ENCODE data around the gene UBTD2.
"Not testable (repeated sequence)": the region's sequence is repeated elsewhere in the genome, so short reads cannot be mapped to it uniquely, and the experiment has no call there.

Gene UBTD2

DNA sequence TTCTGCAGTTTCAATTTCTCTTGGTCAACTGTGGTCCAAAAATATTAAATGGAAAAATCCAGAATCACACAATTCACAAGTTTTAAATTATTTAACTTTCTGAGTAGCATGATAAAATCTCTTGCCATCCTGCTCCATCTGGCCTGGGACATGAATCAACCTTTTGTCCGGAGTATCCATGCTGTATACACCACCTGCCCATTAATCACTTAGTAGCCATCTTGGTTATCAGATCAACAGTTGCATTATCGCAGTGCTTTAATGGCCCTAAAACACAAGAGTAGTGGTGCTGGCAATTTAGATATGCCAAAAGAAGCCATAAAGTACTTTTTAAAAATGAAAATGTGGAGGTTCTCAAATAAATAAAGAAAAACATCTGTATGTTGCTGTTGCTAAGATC is 64.3 kb downstream of the UBTD2 start:
- H3K4me3 ChIP-seq = no peak overlapping the region
- TF ChIP-seq, protein P1, sequence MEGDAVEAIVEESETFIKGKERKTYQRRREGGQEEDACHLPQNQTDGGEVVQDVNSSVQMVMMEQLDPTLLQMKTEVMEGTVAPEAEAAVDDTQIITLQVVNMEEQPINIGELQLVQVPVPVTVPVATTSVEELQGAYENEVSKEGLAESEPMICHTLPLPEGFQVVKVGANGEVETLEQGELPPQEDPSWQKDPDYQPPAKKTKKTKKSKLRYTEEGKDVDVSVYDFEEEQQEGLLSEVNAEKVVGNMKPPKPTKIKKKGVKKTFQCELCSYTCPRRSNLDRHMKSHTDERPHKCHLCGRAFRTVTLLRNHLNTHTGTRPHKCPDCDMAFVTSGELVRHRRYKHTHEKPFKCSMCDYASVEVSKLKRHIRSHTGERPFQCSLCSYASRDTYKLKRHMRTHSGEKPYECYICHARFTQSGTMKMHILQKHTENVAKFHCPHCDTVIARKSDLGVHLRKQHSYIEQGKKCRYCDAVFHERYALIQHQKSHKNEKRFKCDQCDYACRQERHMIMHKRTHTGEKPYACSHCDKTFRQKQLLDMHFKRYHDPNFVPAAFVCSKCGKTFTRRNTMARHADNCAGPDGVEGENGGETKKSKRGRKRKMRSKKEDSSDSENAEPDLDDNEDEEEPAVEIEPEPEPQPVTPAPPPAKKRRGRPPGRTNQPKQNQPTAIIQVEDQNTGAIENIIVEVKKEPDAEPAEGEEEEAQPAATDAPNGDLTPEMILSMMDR (IDR thresholded peaks at IDR 0.05) = no peak
- no peak for DNase-seq (ENCODE audit: low spot score)
- no peak overlapping the region for H3K27ac ChIP-seq

DNA sequence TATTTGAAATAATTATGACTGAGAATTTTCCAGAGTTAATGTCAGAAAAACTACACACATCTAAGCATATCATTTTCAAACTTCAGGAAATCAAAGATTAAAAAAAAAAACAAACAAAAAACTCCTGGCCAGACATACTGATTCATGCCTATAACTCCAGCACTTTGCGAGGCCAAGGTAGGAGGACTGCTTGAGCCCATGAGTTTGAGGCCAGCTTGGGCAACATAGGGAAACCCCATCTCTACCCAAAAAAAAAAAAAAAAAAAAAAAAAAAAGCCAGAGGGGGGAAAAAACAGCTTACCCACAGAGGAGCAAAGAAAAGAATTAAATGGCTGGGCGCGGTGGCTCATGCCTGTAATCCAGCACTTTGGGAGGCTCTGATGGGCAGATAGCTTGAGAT is 67.2 kb downstream of the UBTD2 start:
- TF ChIP-seq, protein P1 (IDR thresholded peaks at IDR 0.05) = no peak
- Histone ChIP-seq H3K4me3 (no peak overlapping the region), H3K27ac (no peak overlapping the region)
- DNase-seq (ENCODE audit: low spot score) = no peak

DNA sequence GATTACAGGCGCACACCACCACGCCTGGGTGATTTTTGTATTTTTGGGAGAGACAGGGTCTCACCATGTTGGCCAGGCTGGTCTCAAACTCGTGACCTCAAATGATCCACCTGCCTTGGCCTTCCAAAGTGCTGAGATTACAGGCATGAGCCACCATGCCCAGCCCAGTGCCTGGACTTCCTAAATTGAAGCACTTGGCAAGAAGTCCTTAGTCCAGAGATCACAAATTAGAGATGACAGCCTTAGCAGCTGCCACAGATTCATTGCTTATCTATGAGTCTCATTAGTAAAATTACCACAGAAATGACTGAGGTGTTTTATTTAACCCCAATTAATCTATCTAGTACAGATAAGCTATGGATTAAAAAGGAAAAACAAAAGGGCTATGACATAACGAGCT is 70.4 kb downstream of the UBTD2 start:
- Histone ChIP-seq H3K4me3 (no peak overlapping the region), H3K27ac (no peak overlapping the region)
- TF ChIP-seq, protein P1 (IDR thresholded peaks at IDR 0.05) = no peak
- DNase-seq (ENCODE audit: low spot score) = no peak

DNA sequence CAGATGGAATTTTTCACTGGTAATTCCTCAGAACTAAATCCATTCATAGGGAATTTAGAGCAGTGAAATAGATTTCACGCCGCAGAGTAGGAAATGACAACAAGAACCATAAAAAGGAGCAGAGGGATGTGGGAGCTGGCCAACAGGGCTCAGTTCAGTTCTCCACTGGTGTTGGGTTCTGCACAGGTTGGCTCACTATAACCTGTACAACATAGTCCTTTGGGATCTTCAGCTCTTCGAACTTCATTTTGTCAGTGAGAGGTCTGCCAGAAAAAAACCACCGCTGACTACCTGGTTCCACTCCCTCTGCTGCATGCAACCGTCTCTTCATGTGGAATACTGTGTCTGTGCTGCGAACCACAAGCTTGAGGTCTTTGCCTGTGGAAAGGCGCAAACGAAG is 71.9 kb downstream of the UBTD2 start:
- TF ChIP-seq, protein P1 (IDR thresholded peaks at IDR 0.05) = no peak
- DNase-seq (ENCODE audit: low spot score) = no peak
- Histone ChIP-seq H3K27ac (no peak overlapping the region), H3K4me3 (no peak overlapping the region)

DNA sequence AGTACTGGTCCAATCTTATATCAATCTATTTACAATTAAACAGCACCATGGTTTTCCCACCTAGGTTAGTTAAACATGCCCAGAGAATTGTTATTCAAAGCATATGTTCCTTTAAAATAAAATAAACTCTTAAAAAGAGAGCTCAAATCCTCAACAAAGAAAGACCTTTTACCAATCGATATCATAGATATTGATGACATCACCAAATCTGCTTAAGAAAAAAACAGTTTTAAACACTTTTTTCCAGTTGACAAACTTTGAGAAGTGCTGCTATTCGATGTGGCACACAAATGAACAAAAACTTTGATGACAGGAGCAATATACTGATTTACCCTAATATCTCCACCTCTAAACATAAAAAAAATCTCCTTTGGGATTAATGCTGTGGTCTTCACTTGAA is 73.8 kb downstream of the UBTD2 start:
- Histone ChIP-seq H3K27ac (no peak overlapping the region), H3K4me3 (no peak overlapping the region)
- no peak for DNase-seq (ENCODE audit: low spot score)
- TF ChIP-seq, protein P1 (IDR thresholded peaks at IDR 0.05) = no peak

DNA sequence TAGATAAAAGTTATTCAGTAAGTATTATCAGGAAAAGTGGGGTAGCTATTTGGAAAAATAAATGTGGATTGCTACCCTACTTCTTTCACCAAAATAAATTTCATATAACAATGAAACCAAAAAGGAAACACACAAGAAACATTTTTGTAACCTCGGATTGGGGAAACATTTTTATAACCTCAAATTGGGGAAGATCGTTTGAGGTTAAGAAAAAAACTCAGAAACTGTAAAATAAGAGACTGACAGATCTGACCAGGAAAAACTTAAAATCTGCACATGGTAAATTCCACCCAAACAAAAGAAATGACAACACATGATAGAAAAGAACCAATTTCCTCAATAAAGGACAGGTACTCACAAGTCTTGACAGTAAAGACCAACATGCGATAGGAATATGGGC is 76.1 kb downstream of the UBTD2 start:
- no peak for DNase-seq (ENCODE audit: low spot score)
- H3K27ac ChIP-seq = no peak overlapping the region
- H3K4me3 ChIP-seq = no peak overlapping the region
- TF ChIP-seq, protein P1 (IDR thresholded peaks at IDR 0.05) = no peak

DNA sequence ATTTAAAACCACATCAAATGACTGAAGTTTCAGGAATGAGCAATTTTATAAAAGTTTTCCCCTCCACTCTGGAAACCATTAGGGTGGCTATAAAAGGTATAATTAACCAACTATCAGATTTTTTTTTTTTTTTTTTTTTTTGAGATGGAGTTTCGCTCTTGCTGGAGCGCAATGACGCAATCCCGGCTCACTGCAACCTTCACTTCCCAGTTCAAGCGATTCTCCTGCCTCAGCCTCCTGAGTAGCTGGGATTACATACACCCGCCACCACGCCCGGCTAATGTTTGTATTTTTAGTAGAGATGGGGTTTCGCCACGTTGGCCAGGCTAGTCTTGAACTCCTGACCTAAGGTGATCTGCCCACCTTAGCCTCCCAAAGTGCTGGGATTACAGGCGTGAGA is 77.6 kb downstream of the UBTD2 start:
- H3K4me3 ChIP-seq = not testable (repeated sequence)

DNA sequence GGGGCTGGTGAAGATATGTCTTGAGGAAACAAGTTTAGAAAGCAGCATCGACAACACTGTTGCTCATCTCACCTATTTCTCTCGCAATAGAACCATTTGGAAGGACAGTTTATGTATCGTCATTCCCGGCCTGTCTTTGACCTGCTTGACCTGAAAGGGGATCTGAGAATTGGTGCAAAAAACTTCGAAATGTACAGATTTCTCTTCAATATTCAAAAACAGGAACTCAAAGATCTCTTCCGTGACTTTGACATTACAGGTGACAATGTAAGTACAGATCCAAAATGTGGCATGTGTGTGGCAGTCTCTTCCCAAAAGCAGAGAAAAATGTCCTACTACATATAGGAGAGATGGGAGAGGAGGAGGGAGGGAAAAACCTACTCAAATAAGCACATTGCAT is 83.1 kb downstream of the UBTD2 start:
- DNase-seq (ENCODE audit: low spot score) = no peak
- no peak overlapping the region for H3K27ac ChIP-seq
- TF ChIP-seq, protein P1 (IDR thresholded peaks at IDR 0.05) = no peak
- H3K4me3 ChIP-seq = no peak overlapping the region

More for the DNA sequence above, 77.6 kb downstream of the UBTD2 start:
- DNase-seq (ENCODE audit: low spot score); H3K27ac ChIP-seq: not testable (repeated sequence)

Measured in coronary artery (tissue), 2 donors.